Activated T-cell treated with anti-CD3 and anti-CD28 coated beads, Interleukin-2, amount 50 U/mL, for 1 hour (primary cell): ENCODE measurements around the gene SHOC2.
"Not testable (repeated sequence)": the region's sequence is repeated elsewhere in the genome, so short reads cannot be mapped to it uniquely, and the experiment has no call there.

Experiments used
- DNase-seq: peaks from one replicate; pipeline ENCODE4 v3.0.0-alpha.2; 2020

Gene SHOC2

DNA sequence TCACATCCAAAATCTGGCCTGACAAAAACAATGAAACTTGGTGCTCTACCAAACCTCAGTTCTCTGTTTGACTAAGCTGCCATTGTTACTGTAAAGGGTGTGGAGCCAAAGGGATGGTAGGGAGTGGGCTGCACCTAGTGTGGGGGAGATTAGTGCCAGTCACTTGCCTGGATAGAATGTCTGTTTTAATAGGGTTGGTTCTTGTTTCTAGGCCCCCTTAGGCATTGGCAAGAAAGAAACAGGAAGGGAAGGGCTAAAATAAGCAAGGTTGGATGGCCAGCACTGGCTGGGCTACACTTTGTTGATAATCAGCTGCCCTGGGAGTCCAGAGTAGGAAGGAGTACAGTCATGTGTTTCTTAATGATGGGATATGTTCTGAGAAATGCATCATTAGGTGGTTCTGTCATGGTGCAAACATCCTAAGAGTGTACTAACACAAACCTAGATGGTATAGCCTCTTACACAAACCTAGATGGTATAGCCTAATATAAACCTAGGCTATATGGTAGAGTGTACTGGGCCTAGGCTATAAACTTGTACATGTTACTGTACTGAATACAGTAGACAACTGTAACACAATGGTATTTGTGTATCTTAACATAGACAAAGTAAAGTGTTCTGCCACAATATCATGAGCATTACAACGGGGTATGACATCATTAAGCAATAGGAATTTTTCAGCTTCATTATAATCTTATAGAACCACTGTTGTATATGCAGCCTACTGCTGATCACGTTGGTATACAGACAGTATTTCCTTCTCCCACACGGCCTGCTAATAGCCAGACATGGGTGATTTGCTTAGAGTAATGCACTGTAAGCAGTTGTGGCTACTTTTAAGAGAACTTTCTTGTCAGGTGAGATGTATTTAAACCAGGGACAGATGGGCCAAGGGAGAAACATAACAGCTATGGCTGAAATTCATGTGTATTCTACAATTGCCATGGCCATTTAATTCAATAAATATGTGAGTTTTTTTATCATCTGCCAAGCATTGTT is 15.8 kb upstream of the SHOC2 start:
- DNase-seq, result no peak

DNA sequence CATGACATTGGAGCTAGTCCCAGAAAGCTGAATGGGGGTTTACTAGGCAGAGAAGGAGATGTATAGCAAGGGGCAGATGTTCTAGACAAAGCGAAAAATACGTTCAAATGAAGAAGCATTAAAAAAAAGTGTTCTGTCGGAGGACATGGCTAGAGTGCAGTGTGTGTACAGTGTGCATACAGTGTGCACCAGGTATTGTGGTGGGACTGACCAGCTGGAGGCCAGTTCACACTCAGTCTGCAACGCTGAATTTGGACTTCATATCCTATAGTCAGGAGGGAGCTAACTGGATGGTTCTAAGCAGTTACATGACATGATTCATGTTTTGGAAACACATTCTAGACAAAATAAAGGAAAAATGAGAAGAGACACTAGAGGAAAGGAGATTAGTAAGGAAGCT is 9.3 kb upstream of the SHOC2 start:
- no peak for DNase-seq

DNA sequence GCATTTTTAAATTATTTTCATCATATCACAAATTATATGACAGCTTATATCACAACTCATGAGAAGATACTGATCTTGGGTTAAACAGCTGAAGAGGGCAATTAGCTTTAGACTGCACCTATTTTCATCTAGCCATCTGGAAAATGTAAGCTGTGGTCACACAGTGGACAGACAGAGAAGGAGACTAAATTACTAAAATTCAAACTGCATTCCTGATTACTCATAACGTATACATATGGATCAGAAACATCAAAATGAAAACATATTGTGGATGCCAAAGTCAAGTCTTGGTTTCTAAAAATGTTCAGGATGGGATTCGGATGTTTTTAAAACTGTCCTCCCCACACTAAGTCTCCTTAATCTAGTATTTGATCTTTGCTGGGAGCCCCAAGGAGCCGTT is 7.0 kb upstream of the SHOC2 start:
- DNase-seq, result no peak

DNA sequence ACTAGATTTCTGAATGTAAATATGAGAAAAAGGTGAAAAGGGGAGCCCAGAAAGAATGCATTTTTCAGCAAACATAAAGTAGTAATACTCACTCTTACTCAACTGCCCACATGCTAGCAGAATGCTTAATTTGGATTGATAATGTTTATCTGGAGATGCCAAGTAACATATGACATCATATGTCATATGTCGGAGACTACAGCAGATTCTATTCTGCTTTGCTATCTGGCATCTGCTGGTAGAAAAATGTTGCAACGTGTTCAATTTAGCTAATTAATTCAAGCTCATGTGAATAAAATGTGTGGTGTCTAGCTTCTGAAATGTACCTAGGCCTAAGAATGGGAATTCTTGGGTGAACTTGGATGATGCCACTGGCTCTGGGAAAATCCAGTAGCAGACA is 5.0 kb upstream of the SHOC2 start:
- DNase-seq, result no peak

DNA sequence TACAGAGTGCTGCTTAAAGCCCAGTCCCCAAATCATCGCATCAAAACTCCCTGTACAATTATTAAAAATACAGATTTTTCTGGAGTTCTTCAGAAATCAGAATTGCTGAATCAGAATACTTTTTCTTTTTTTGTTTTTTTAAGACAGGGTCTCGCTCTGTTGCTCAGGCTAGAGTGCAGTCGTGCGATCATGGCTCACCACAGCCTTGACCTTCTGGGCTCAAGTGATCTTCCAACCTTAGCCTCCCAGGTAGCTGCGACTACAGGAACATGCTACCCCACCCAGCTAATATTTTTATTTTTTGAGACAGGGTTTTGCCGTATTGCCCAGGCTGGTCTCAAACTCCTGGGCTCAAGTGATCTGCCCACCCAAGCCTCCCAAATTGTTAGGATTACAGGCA is 4.4 kb upstream of the SHOC2 start:
- no peak for DNase-seq

DNA sequence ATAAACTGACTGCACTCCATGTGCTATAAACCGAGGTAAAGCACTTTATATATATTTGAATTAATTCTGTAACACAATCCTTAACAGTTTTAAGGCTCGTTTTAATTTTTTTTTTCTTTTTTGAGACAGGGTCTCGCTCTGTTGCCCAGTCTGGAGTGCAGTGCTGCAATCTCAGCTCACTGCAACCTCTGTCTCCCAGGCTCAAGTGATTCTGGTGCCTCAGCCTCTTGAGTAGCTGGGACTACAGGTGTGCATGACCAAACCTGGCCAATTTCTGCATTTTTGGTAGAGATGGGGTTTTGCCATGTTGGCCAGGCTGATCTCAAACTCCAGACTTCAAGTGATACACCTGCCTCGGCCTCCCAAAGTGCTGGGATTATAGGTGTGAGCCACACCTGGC is 3.8 kb upstream of the SHOC2 start:
- not testable (repeated sequence) for DNase-seq

DNA sequence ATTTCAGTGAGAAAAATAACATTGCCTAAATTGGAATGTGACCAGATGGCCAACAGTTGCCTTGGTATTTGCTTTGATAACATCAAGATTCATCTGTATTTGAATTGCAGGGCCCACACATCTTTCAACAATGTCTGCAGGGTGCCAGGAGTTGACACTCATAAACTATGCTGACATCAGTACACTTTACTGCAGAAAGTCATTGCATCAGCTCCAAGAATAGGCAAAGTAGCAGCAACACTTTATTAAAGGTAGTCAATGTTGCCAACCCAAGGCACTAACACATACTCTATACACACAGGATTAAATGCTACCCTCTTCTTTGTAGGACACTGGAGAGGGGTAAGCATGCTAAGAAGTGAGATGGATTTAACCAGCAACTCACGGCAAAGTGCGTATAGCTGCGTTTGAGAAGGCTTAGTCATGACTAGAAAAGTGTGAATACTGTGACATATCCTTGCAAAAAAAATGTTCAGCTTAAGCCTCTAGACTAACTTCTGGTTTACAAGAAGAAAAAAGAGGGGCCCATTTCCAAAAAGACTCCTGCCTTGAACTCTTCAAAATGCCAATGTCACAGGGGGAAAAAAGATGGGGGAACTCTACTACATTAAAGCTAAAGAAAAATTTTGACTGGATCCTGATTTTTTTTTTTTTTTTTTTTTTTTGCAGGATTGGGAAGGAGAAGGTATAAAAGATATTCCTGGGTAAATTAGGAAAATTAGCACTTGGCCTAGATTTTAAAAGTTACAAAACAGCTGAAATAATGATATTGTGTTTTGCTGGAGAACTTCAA is 2.7 kb upstream of the SHOC2 start:
- DNase-seq, result no peak

DNA sequence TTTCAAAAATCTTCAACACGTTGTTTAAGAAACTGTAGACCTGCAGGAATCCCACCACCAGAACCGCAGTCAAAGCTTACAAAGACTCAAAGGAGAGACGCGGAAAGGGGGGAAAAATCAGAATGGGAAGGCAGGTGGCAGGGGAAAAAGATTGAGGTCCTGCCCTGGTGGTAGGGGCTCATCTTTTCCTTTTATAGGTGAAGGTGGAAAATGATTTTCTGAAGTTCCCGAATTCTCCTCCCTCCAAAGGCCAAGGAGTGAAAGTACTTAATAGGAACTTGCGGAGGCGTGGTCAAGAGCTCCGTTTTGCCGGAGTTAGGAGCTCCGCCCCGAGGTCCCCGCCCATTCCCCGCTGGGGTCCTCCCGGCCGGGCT is 1.1 kb upstream of the SHOC2 start:
- peak; percentile 86 for DNase-seq

DNA sequence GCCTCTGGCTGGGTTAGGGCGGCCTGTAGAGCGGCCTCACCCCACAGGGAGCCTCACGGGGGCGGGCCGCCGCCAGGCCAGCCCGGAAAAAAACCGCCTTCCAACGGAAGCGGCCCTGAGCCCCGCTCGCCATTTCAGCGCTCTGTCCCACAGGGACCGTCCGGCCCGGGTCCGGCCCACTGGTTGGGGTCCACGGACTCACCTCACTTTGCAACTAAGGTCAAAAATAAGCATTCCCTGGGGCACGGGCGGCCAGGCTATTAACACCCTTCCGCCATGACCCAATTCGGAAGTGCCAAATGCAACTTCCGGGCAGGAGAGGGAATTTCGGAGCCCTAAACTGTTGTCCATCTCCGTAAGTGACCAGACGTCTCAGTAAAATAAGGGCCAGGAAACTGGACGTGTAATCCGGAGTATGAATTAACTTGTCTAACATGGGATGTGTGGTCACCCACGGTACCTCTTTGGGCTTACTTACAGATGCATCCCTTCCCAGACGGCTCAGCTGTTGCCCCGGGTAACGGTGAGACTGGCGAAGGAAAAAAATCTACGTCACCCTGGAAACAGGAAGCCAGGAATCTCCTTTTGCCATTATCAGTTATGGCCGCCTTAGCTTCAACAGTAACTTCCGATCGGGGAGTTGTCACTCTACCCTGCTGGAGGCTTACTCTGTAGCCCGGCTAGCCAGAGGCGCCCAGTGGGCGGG is 608 bp upstream of the SHOC2 start, which contains the start of gene BBIP1:
Gene BBIP1 (minus strand): TSS at position 538 of the 706 bp plus-strand sequence. CDS start 1,023 bp downstream, outside the sequence.
- no peak for DNase-seq

DNA sequence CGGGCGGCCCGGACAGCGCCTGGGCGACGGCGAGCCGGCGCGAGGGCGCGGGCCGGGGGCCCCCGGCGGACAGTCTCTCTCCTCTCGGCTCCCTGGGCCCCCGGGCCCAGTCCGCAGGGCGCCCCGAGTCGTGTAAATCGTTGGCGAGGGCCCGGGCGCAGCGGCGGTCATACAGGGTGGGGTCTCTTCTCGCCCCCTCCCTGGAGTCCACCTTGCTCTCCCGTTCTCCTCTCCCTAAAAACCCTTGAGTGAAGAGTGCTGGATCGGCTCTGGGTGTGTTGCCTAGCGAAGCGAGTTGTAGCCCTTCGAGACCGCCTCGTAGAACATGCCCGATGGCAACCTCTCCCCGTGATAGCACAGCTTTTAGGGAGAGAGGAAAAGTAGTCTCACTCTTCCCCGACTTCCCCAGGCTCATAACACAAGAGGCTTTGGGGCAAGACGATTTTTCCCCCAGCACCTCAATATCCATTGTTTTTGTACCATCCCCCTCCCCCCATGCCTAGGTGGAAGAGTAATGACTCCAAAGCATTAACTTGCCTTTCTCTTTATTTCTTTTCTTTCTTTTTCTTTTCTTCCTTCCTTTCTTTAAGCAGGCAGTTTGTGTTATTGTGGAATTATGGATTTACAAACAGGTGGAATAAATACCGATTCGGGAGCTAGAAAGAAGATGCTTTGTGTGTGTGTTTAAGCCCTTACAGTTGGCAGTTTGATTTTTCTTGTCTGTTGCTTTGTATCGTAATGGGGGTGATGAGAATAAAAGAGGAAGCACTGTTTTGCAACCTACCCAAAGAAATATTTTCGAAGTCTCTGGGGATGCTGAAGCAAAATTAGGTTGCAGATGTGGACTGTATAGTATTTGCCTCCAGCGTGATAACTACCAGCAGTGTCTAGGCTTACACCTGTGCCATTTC is 822 bp downstream of the SHOC2 start:
- DNase-seq, result peak; percentile 36

DNA sequence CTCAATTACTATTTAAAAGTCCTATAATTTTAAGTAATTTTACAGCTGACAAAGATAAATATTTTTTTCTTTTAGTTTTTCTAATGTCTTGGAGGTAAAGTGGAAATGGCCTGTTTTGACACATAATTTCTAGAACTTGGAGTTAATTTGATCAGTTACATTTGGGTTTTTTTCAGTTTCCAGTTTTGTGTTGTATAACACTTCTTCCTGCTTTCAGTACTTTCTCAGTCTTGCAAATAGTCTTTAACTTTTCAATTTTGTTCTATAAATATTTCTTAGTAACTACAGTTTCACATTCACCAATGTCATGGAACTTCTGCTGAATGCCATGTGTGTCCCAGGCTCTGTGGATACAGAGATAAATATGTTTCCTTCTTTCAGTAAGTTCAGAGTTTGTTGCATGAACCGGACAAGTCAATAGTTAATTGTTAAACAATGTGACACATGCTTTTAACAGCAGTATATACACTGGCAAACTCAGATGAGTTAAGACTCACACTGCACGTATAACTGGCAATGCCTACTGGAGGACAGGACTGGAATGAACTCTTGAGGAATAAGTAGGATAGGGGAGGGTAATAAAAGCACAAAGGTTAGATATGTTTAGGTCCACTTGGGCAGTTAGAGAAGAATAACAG is 4.6 kb downstream of the SHOC2 start:
- no peak for DNase-seq

DNA sequence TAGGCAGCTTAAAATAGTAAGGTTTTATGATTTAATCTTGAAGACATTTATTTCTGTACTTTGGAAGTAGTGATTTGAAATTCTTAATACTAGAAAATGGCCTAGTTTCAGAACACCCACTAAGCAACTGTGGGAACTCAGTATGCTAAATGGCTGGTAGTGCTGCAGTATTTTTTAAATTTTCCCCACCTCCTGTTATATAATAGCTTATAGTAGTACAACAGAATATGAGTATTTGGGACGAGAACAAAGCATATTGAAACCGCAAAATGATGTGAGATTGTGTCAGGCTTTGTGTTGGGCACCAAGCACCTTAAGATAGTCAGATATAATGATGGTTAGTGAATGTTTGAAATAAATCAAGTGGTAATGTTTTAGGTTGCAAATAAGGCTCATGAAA is 8.1 kb downstream of the SHOC2 start:
- no peak for DNase-seq

DNA sequence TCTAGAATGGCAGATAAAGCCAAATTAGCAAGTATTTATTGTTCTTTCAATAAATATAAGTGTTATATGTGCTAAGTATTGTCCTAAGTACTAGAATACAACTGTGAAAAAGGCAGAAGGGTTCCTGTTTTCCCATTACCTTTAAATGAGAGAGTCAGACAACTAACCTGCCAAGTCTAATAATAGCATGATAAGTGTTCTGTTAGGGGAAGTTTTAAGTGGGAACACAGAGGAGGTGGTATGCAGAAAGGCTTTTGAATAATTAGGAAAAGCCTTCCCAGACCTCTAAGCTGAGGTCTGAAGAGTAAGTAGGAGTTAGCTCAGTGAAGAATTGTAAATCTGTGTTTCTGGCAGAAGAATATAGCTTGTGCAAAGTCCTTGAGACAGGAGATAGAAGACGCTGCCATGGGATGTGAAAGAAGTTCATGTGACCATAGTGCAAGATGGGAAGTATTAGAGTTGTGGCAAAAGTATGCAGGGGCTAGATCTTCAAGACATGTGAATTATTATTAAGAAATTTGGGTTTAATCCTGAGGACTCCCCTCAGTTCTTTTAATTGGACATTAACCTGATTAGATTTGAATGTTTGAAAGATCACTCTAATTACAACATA is 12.5 kb downstream of the SHOC2 start:
- no peak for DNase-seq

DNA sequence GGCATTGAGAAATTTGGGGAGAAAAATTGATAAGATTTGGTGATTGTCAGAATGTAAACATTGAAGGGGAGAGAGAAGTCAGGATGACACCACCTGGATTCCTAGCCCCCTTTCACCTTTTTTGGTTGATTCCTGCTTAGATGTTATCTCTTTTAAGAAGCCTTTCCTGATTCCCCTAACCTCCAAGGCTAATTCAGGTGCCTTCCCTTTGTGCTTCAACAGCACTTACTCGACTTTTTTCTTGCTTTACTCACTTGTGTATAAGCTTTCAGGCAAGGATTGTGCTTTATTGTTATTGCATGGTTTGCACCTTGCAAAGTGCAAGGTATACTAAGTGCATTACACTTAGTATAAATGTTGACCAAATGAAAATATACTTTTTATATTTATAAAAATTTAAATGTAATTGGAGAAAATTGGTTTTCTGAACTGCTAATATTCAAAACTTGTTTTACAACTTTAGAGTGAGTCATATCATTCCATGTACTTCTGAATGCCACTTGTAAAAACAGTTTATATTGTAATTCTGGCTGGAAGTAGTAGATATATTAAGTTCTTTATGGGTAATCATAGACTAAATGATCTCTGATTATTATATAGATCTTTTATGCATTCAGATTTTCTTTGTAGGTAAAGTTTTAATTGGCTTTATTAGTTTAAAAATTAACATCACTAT is 13.2 kb downstream of the SHOC2 start:
- no peak for DNase-seq

DNA sequence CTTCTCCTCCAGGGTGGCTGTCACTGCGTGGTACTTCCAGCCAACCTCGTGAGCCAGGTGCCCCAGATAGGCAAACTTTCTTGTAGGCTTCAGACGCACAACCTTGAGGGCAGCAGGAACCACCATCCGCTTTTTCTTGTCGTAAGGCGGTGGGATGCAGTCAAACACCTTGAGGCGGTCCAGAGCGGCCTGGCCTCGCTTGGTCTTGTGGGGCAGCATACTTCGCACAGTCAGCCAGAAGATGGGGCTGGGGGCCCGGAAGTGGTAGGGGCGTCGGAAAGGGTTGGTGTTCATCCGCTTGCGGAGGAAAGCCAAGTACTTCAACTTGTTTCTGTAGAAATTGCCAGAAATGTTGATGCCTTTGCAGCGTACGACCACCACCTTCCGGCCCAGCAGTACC is 17.4 kb downstream of the SHOC2 start:
- no peak for DNase-seq

DNA sequence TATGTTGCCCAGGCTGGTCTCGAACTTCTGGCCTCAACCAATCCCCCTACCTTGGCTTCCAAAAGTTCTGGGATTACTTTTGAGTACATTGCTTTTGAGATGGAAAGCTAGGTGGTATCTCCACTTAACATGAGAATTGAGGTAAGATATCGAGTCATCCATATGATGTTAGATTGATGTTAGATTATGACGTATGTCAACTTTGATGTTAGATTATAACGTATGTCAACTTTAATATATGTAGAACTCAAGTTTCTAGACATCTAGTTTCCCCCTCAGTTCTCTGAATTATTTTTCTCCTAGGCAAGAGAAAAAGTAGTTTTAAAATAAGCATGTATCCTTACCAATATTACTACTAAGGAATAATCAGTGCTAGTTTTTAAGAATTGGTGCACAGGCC is 20.0 kb downstream of the SHOC2 start:
- DNase-seq, result no peak

DNA sequence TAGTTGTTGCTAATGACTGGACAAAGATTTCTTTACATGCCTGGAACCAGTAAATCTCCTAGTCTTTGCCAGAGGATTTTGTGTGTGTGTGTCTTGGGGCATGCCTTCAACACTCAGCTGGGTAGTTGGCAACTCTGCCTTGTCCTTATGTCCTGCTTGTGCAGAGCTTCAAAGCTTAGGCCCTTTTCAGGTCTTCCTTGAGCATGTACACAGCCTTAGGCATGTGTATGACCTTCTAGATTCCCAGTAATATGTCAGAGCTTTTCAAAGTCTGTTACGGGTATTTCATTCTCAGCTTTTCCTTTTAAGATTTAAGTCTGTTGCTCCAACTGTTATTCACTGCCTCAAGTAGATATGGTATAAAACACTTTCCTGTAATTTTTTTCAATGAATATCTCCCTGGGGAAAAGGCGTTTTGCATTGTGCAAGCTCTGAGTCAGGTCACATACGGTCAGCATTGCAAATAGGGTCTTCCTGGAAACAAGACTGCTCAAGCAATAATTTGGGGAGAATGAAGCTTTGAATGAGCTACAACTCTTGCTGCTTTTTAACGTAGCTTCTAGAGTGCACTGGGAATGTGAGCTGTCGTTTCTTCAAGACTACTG is 25.5 kb downstream of the SHOC2 start:
- no peak for DNase-seq

DNA sequence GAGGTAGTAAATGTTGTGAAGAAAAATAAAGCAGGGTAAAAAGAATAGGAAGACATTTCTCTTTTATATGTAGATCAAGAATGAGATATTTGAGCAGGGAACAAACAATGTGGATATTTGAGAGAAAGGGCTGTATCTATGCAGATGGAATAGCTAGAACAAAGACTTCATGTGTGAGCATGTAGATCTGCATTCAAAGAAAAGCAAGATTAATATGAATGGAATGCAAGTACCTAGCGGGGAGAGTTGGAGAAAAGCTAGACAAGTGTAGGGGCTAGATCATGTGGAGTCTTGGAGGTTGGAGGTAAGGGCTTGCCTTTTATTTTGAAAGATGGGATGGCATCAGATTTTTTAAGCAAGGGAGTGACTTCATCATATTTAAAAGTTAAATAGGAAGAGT is 27.1 kb downstream of the SHOC2 start:
- DNase-seq, result no peak

DNA sequence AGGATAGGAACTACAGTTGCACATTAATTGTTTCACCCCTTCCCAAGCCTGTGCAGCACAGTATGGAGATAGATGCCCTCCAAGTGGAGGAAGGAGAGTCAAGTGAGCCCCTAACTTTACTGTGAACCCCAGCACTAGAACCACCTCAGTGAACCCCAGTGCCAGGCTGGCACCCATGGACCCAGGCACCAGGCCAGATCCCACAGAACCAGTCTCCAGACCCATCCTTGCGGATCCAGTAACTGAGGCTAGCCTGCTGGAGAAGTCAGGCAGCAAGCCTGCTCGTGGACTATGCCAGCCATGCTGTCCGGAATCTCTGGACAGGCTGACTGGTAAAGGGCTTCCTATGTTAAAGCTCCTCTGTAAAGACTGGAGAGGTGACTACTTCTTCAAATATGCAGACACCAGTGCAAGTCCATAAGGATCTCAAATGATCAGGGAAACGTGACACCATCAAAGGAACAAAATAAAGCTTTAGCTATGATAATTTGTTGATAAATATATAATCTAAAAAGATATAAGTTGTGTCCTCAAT is 27.7 kb downstream of the SHOC2 start:
- DNase-seq, result no peak

DNA sequence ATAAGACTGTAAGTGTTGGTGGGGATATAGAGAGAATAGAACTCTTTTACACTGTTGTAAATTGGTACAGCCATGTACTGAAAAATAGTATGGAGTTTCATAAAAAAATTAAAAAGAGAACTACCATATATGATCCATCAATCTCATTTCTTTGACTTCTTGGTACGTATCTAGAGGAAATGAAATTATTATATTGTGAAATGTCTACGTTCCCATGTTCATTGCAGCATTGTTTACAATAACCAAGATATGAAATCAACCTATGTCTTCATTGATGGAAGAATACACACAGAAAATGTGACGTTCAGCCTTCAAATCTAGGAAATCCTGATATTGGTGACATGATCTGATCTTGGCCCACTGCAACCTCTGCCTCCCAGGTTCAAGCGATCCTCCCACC is 32.0 kb downstream of the SHOC2 start:
- DNase-seq, result no peak
